ENCODE data around the gene KMT2A.
"Not testable (repeated sequence)": the region's sequence is repeated elsewhere in the genome, so short reads cannot be mapped to it uniquely, and the experiment has no call there.

The KMT2A gene

DNA sequence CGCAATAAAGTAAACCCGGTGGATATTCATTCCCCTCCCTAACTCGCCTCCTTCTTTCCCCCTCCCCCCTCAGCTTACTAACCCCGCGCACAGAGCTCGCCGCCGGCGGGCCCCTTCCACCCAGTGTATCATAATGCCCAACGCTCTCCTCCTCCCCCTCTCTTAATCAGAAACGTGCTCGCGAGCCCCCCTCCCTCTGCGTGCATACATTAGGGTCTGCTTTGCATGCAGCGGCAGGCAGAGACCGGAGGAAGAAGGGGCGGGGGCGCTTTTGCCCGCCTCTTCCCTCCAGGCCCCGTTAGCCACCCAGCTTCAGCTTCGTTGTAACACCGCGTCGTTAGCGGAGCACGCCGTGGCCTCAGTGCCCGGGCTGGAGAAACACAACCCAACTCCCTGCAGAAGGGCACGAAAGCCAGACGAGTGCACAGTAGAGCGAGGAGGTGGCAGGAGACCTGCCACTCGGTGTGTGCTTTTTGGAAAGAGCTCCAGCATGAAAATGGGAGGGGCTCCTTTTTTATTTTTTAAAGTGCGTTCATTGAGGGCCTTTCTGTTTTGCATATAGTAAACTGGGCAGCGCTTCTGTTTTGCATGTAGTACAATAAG lies 901 bp upstream of the KMT2A start:
- DNase-seq = peak; percentile 38 to 74 (median 50)

DNA sequence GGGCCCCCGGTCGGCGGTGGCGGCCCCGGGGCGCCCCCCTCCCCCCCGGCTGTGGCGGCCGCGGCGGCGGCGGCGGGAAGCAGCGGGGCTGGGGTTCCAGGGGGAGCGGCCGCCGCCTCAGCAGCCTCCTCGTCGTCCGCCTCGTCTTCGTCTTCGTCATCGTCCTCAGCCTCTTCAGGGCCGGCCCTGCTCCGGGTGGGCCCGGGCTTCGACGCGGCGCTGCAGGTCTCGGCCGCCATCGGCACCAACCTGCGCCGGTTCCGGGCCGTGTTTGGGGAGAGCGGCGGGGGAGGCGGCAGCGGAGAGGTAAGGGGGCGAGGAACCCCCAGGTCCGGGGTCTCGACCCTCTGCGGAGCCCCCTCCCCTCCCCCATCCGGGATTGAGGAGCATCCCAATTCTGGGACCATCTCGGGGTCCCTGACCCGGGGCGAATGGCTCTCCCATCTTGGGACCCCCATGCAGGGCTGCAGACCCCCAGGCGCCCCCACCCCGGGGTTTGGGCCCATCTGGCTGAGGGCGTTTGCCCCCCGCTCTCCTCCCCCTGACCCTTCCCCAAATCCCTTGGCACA lies 431 bp downstream of the KMT2A start:
- peak; percentile 43 to 71 (median 55) for DNase-seq

DNA sequence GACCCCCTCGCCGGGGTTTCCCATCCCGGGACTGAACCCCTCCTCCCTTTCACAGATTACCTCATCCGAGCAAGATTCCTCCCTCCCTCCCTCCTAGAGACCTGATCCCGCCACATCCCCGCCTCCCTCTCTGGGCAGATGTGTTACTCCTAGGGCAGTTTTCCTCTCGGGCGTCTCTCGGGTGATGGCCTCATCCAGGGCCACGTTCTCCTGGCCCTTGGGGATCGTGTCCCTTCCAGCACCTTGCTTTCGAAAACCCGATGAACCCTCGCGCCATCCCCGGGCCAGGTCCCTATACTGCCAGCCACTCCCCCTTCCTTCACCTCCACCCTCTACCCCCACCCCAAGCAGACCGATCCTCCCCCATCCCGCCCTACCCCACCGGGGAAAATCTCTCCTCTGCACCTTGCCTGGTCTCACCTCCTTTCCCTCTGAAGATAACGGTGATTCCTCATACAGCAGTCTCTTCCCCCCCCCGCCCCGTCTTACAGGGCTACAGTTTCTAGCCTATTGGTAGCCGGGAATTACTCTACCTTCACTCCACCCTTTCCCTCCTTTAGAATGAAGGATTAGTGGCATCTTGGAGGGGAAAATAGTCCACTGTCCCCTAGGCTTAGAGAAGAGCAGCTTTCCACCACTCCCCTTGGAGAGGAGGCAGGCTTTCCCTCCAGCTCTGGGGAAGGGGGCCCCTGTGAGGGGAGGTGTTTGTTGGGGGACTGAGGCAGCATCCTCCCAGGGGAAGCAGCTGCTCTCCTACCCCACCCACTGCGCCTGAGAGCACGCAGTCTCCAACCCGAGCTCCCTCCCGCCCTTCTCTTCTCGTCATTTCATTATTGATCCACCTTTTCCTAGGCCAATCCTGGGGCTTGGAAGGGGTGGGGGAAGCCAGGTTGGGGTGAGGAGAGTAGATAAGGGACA lies 1.2 kb downstream of the KMT2A start:
- DNase-seq = peak; percentile 41 to 57 (median 48)

DNA sequence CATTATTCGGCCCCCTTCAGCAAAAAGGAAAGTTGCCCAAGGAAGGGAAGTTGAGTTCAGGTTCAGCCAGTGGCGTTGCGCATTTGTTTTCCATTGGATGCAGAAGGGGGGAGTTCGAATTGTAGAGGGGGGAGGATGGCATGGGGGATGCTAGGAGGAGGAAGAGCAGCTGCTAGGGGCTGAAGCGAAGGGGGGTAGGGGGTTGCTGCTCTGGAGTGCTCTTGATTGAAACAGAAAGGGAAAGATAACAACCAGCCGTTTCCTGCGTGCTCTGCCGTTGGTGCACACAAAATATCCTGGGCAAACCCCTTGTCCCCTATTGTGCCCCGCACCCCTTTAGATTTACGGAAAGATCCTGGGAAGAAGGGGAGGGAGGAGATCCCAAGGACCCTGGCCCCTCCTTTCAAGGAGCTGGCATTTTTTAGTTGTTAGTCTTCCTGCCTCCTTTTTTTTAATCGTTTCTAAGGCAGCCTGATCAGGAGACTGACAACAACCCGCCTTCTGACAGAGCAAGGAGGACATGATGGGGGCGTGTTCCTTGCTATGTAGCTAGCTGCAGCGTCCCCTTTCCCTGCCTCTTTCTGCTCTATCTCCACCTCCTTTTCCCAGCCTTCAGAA lies 2.1 kb downstream of the KMT2A start:
- DNase-seq = peak; percentile 30 to 61 (median 51)

DNA sequence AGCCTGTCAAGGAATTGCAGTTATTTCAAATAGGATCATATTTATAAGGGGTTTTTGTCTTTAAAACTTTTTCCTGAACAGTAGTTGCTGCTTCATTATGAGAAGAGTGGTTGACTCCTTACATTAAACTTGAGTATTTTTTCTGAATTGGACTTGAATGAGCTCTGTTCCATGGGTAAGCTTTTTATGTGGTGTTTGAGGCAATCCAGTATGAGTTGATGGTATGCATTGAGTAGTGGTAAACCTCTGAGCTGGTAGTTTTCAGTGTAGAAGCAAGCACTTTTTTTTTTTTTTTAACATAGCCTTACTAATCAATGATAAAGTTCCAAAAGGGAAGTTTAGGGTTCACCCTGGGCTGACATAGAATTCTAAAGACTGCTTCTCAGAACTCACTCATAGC lies 3.4 kb downstream of the KMT2A start:
- peak in 1 of 5 donors; percentile 41 for DNase-seq

DNA sequence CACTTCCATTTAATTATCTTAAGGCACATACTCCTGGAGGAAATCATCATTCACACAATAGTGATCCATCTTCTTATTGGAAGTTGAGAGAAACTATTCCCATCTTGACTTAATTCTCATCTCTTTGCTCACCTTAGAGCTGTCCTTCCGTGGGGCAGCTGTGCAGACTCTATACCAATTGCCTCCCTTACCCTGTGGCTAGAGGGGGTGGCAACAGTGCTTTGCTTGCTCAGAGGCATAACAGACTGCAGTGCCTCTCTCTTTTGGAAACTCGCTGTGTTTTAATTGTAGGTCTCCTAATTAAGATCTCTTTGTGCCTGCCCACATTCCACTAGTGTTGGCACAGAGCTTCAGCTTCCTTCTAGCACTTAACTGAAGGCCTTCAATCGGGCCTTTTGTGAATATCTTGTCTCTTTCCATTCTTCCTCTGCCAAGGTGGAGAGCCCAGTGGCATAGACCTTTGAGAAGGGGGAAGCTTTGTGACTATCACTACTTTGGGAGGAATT lies 5.5 kb downstream of the KMT2A start:
- DNase-seq = peak in 1 of 5 donors; percentile 18

DNA sequence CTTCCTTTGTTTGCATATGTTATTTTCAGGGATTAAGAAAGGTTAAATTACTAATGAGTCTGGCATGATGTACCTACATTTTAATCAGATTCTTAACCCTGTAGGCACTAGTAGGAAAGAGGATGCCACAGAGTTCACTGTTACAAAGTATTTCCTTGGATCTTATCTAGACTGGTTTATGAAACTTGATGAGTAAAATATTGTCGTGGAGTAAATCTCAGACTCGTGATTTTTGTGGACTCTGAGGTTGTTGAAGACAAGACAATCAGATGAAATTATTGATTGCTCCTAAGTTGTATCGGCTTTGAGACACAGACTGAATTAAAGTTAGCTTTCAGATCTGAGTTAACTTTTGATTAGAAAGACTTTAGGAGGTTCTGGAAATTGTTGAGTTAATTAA lies 6.0 kb downstream of the KMT2A start:
- DNase-seq = peak in 1 of 5 donors; percentile 21

DNA sequence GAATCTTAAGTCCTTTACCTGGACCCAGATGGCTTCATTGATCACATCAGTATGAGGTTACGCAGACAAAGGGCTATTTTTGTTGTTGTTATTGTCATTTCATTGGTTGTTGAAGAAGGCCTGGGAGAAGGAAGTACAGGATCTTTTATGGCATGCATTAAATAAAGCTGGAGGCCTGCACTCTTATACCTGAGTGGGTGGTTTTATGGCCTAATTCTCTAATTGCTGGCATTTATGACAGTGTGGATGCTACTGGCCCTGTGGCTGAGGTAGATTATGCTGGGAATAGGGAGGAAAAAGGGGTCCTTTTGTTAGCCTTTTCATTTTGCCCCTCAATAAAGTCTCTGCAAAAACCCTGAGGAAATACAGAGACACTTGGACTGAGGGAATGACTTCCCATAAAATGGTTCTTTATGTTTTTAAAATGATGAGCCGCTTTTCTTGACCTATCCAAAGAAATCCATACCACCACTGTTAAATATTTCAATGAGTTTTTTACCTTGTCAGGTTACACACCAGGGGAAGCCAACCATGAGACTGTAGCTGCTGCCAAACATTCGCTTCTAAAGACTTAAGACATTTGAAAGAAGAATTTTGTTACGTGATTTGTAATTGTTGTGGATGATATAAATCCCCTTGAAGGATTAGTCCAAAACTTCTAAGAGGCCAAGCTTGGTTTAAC lies 6.8 kb downstream of the KMT2A start:
- no peak for DNase-seq

DNA sequence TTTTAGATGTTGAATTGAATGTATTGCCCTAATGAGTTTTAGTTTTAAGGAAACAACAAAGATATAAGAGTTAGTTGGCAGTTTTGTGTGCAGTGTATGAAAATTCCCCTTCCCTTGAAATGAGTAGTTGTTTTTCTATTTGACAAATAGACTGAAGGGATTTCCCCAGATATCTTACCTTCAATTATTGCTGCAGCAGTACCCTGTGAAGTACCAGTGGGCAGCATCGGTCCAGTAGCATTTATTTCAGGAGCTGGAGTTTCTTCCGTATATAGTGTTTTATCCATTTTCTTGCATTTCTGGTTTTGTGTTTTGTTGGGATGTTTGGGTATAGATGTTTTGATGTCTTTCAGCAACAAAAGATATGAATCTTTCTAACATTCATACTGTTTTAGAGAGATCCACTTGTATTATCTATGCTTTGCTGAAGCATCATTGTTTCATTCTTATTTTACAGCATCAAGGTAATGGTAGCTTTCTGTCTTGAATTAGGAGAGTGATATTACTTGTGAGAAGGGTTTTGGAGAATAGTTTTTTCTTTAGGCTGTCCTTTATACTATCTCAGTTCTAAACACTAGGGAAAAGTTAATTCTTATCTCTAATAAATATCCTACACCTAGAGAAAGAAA lies 7.4 kb downstream of the KMT2A start:
- peak in 1 of 5 donors; percentile 52 for DNase-seq

DNA sequence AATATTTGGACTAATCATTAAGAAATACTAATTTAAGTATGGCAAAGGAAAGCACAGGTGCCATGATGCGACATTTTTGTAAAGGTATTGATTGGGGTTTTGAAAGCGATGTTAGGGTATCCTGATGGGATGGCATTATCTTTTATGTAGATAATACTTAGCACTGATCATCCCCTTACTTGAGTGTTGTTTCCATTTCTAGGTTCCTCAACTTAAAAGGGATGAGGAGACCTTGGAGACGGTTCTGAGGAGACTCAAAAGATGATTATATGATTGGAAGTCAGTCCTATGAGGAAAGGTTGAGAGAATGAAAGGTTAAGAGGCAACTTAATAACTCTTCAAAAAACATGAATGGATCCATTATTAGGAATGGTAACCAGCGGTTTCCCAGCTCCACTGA lies 11.1 kb downstream of the KMT2A start:
- DNase-seq = no peak

DNA sequence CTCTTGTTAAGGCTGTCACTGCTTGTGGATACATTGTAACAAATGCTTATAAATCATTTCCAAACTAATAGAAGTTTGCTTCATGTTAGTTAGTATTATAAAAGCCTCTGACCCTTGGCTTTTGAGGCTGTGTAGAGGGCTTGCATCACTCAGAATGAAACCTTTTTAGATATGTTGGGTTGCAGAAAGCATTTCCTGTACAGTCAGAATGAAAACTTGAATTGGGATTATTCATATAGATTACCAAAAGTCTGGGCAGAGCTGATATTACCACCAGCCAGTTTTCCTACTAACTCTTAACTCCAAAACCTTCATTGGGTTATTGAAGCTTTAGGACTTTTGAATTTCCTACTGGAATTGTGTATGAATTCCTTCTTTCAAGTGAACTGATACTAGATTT lies 12.0 kb downstream of the KMT2A start:
- DNase-seq = peak in 1 of 5 donors; percentile 81

DNA sequence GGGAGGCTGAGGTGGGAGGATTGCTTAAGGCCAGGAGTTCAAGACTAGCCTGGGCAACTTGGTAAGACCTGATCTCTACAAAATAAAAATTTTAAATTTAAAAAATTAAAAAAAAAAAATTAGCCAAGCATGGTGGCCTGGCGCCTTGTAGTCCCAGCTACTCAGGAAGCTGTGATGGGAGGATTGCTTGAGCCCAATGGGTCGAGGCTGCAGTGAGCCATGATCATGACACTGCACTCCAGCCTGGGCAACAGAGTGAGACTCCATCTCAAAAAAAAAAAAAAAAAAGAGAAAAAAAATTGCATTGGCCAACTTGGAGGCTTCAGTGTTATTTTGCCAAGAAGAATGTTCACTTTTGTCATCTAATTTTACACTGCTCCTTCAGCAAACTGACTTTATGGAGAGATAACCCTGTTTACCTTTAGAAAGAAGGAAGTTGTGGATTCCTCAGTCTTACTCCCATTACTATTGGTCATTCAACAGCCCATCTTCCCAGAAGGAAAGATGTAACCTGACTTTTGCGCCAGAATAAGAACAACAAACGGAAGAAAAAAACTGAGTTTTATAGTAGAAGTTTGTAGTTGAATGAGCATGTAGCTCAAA lies 13.1 kb downstream of the KMT2A start:
- DNase-seq = no peak

DNA sequence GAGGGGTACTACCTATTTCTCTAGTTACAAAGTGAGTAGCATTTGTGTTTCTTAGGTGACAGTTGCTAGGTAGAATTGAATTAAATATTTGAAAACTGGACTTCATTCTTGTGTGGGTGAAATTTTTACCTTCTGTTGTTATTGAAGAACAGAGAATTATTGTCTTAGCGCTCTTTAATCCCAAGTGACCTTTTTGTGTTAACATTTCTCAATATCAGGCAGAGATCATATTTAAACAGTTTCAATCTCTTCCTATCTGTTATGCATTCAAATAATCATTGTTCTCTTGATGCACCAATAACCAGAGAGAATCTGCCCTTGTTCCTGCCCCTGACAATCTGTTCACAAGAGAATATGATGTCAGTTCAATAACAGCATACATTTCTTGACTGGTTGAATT lies 14.2 kb downstream of the KMT2A start:
- DNase-seq = no peak

DNA sequence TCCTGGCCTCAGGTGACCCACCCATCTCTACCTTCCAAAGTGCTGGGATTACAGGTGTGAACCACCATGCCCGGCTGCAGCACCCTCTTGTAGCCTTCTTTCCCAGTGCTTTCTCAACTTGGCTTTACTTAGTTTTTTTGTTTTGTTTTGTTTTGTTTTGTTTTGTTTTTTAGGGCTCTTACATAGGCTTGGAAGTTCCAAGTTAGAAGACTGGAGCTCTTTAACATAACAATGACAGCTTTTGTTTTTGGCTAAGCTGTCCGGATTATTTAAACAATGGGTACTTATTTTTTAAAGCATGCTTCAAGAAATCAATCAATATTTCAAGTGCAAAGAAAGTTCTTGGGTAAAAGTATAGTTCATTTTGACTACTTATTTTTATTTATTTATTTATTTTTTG lies 25.9 kb downstream of the KMT2A start:
- no peak for DNase-seq

DNA sequence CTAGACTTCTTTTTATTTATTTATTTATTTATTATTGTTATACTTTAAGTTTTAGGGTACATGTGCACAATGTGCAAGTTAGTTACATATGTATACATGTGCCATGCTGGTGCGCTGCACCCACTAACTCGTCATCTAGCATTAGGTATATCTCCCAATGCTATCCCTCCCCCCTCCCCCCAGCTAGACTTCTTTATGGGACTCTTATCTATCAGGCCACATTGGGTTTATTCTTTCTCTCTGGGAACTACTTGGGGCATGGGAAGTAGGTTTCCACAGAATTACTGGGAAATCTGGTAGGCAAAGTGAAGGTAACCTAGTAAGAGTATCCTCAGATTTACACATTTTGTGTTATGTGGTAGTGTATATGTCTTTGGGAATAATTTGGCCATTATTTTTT lies 32.7 kb downstream of the KMT2A start:
- DNase-seq = not testable (repeated sequence)

DNA sequence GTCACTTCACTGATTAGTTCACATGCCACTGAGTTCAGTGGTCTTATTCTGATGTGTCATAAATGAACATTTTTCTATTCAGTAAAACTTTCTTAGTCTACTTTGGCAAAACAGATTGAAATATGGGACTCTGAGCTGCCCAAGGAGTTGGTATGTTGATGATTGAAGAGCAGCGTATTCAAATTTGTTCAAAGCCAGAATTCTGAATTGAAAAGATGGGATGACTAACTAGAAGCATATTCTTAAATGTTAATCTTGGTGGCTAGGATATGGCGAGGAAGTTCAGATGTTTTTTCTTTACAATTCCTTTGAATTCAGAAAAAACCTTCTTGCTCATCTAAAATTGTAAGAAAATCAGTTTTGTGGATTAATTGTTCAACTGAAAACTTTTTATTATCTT lies 34.7 kb downstream of the KMT2A start:
- no peak for DNase-seq

DNA sequence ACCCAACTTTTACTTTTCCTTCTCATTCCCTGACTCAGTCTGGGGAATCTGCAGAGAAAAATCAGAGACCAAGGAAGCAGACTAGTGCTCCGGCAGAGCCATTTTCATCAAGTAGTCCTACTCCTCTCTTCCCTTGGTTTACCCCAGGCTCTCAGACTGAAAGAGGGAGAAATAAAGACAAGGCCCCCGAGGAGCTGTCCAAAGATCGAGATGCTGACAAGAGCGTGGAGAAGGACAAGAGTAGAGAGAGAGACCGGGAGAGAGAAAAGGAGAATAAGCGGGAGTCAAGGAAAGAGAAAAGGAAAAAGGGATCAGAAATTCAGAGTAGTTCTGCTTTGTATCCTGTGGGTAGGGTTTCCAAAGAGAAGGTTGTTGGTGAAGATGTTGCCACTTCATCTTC lies 37.2 kb downstream of the KMT2A start:
- DNase-seq = no peak

DNA sequence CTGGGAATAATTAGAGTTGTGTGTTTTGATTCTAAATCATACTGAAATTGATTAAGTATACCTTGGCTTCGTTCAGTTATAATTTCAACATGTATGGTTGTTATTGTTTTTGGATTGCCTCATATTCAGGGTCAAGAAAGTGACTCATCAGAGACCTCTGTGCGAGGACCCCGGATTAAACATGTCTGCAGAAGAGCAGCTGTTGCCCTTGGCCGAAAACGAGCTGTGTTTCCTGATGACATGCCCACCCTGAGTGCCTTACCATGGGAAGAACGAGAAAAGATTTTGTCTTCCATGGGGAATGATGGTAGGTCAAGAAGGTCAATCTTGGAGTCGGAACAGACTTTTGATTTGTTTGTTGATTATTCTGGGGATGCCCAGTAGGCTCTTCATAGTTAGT lies 40.4 kb downstream of the KMT2A start:
- DNase-seq = no peak

DNA sequence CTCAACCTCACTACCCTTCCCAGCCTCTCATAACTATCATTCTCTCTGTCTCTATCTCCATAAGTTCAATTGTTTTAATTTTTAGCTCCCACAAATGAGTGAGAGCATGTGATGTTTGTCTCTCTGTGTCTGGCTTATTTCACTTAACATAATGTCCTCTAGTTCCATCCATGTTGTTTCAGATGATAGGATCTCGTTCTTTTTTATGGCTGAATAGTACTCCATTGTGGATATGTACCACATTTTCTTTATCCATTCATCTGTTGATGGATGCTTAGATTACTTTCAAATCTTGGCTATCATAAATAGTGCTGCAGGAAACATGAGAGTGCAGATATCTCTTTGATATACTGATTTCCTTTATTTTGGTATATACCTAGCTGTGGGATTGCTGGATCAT lies 44.9 kb downstream of the KMT2A start:
- not testable (repeated sequence) for DNase-seq

DNA sequence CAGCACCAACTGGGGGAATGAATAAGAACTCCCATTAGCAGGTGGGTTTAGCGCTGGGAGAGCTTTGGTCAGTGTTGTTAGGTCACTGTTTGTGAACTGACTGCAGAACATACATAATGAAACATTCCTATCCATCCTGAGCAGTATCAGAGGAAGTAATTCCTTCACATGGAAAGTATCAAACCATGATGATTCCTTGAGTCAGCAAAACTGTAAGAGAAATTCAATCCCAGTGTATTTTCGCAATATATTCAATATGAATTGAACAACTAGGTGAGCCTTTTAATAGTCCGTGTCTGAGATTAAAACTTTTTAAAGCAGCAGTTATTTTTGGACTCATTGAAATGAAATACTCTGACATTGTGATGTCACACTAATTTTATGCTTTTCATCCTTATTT lies 48.1 kb downstream of the KMT2A start:
- no peak for DNase-seq

DNA sequence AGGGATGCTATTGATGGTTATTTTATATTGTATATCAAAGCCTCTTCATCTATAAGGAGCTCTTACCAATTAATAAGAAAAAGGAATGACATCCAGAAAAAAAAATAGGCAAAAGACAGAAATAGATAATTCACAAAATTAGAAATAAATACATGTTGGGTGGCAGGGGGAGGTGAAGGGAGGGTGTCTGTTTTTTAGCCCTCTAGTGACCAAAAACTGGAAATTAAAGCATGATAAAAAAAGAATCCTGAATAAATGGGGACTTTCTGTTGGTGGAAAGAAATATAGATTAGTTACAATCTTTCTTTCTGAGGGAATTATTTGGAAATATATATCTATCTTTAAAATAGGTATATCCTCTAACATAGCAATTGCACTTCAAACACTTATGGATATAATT lies 49.0 kb downstream of the KMT2A start:
- DNase-seq = no peak

All from T-helper 1 cell (primary cell).